Activated CD4-positive, alpha-beta T cell treated with anti-CD3 and anti-CD28 coated beads, Interleukin-2, amount 50 U/mL, for 24 hours (primary cell): ENCODE results near the gene SECTM1.

ENCODE experiments used
- DNase-seq, 2 donors: peaks; one replicate each; pipeline ENCODE4 v3.0.0-alpha.2; 2020; ENCODE audit warnings: low read depth in 1 of 2, low spot score in 1 of 2

The SECTM1 gene

GRCh38 chr17:82282239-82283207 lies 51.0 kb downstream of the SECTM1 start:
- no peak for DNase-seq

- no peak for DNase-seq
Observed at GRCh38 chr17:82281502-82282238, 51.9 kb downstream of the SECTM1 start.

- no peak for DNase-seq
Observed at GRCh38 chr17:82281076-82281475, 52.5 kb downstream of the SECTM1 start.

GRCh38 chr17:82280537-82280936 lies 53.0 kb downstream of the SECTM1 start:
- DNase-seq = no peak

GRCh38 chr17:82278786-82279391 lies 54.7 kb downstream of the SECTM1 start:
- no peak for DNase-seq

- no peak for DNase-seq
Observed at GRCh38 chr17:82278308-82278707, 55.3 kb downstream of the SECTM1 start.

- no peak for DNase-seq
Observed at GRCh38 chr17:82277851-82278250, 55.7 kb downstream of the SECTM1 start.

GRCh38 chr17:82276938-82277337 lies 56.6 kb downstream of the SECTM1 start:
- no peak for DNase-seq

- DNase-seq = no peak
Observed at GRCh38 chr17:82275326-82275725, 58.2 kb downstream of the SECTM1 start.

- DNase-seq = no peak
Observed at GRCh38 chr17:82274134-82275020, 59.2 kb downstream of the SECTM1 start.

GRCh38 chr17:82273327-82274133 lies 60.0 kb downstream of the SECTM1 start, which contains the start of gene CSNK1D:
Gene CSNK1D (minus strand): TSS chr17:82273700. CDS start chr17:82273381, 319 bp downstream.
- peak; percentile 87 to 94 for DNase-seq

- no peak for DNase-seq
Observed at GRCh38 chr17:82272495-82273326, 60.9 kb downstream of the SECTM1 start.

GRCh38 chr17:82271401-82271800 lies 62.2 kb downstream of the SECTM1 start:
- no peak for DNase-seq
